ENCODE measurements around the gene UBR4. TPM values are rescaled to one million over a fixed set of nuclear protein-coding genes. Genes with fewer than 3 reads are reported as not detected.

The UBR4 gene
- polyA plus RNA-seq, 2 of the 4 experiments (the other 2 are of a cell fraction), result 55.8 to 74.3 TPM

DNA sequence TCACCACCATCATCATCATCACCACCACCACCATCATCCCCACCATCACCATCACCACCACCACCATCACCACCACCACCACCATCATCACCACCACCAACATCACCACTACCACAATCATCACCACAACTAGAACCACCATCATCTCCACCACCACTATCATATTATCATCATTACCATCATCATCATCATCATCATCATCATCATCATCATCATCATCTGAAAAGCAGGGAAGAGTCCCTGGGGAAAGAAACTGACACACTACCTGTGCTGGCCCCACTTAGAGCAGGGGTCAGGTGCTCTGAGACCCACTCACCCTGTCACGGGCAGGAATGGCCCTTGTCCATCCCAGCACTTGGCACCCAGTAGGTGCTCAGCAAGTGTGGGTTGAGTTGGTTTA lies 148.7 kb downstream of the UBR4 start:
- DNase-seq (ENCODE audit: low read depth in 1 of 2, low spot score in 1 of 2) (no peak), ATAC-seq (no peak), FAIRE-seq (no peak)
- WGBS (ENCODE audit: missing lambda C conversion rate), result 100% methylated on average over 1 of the region's 1 CpG
- Histone ChIP-seq H3K4me3 (no peak overlapping the region), H3K4me2 (no peak overlapping the region), H3K4me1 (peaks cover 8% of the 10 kb centered on the region), H3K9me3 (no peaks in the 10 kb centered on the region), H3K27ac (no peak overlapping the region)
- POLR2A ChIA-PET, result no interaction called here
- CTCF ChIA-PET, result no interaction called here
- TF ChIP-seq CBX2 (IDR thresholded peaks at IDR 0.05; ENCODE audit: borderline replicate concordance, low read depth) (no peak), SMC3 (IDR thresholded peaks at IDR 0.05) (no peak), HOXB5 (CRISPR knock-in tag; IDR thresholded peaks at IDR 0.05) (no peak), RAD21 (conservative IDR thresholded peaks at IDR 0.05 in 1 of 2, IDR thresholded peaks at IDR 0.05 in 1 of 2) (no peak), NR3C1 (IDR thresholded peaks at IDR 0.05) (no peak), ESRRA (IDR thresholded peaks at IDR 0.05; ENCODE audit: borderline replicate concordance, low read length) (no peak), EHMT2 (IDR thresholded peaks at IDR 0.05; ENCODE audit: low read depth) (no peak), CHD2 (IDR thresholded peaks at IDR 0.05; ENCODE audit: low read length, partially characterized antibody) (no peak), POLR2AphosphoS2 (conservative IDR thresholded peaks at IDR 0.05; ENCODE audit: low read length) (no peak), PHF8 (IDR thresholded peaks at IDR 0.05; ENCODE audit: borderline replicate concordance, low read depth) (no peak)
- TF ChIP-seq, protein P1, sequence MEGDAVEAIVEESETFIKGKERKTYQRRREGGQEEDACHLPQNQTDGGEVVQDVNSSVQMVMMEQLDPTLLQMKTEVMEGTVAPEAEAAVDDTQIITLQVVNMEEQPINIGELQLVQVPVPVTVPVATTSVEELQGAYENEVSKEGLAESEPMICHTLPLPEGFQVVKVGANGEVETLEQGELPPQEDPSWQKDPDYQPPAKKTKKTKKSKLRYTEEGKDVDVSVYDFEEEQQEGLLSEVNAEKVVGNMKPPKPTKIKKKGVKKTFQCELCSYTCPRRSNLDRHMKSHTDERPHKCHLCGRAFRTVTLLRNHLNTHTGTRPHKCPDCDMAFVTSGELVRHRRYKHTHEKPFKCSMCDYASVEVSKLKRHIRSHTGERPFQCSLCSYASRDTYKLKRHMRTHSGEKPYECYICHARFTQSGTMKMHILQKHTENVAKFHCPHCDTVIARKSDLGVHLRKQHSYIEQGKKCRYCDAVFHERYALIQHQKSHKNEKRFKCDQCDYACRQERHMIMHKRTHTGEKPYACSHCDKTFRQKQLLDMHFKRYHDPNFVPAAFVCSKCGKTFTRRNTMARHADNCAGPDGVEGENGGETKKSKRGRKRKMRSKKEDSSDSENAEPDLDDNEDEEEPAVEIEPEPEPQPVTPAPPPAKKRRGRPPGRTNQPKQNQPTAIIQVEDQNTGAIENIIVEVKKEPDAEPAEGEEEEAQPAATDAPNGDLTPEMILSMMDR (IDR thresholded peaks at IDR 0.05), result no peak
- TF ChIP-seq, protein P2, sequence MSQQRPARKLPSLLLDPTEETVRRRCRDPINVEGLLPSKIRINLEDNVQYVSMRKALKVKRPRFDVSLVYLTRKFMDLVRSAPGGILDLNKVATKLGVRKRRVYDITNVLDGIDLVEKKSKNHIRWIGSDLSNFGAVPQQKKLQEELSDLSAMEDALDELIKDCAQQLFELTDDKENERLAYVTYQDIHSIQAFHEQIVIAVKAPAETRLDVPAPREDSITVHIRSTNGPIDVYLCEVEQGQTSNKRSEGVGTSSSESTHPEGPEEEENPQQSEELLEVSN (IDR thresholded peaks at IDR 0.05; ENCODE audit: borderline replicate concordance, low read depth), result no peak
- TF ChIP-seq, protein P3, sequence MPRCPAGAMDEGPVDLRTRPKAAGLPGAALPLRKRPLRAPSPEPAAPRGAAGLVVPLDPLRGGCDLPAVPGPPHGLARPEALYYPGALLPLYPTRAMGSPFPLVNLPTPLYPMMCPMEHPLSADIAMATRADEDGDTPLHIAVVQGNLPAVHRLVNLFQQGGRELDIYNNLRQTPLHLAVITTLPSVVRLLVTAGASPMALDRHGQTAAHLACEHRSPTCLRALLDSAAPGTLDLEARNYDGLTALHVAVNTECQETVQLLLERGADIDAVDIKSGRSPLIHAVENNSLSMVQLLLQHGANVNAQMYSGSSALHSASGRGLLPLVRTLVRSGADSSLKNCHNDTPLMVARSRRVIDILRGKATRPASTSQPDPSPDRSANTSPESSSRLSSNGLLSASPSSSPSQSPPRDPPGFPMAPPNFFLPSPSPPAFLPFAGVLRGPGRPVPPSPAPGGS (IDR thresholded peaks at IDR 0.05), result no peak

DNA sequence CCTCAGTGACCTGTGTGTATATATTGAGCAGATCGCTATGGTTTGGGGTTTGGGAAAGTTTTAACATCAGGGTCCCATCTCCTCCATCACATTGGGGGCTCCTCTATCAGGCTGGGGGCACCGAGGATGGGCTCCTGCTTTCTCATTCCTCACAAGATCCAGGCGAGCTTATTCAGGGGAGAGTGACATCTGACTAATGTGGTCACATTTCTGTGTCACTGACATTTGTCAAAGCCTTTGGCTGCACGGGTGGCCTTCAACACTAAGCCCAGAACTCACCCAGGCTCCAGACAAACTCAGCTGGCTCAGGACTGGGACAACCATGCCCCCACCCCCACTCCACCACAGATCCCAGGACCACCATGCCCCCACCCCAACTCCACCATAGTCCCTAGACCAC lies 150.3 kb downstream of the UBR4 start:
- WGBS (ENCODE audit: missing lambda C conversion rate), result 54% methylated on average over 4 of the region's 4 CpGs
- ATAC-seq, result no peak
- CTCF ChIA-PET, result no interaction called here
- no peak for DNase-seq (ENCODE audit: low read depth in 1 of 2, low spot score in 1 of 2)
- peak overlapping the region in 1 of 2 experiments; percentile 28; a peak in 1 of 6 replicates for H3K27ac ChIP-seq
- TF ChIP-seq MAFK (IDR thresholded peaks at IDR 0.05; ENCODE audit: partially characterized antibody), result no peak
- TF ChIP-seq EHMT2 (IDR thresholded peaks at IDR 0.05; ENCODE audit: low read depth), result no peak
- TF ChIP-seq NR3C1 (IDR thresholded peaks at IDR 0.05), result no peak
- TF ChIP-seq KDM5A (IDR thresholded peaks at IDR 0.05), result no peak
- TF ChIP-seq FOSB (CRISPR knock-in tag; IDR thresholded peaks at IDR 0.05), result no peak
- TF ChIP-seq CBX2 (IDR thresholded peaks at IDR 0.05; ENCODE audit: borderline replicate concordance, low read depth), result no peak
- TF ChIP-seq SMC3 (IDR thresholded peaks at IDR 0.05), result no peak
- no peak for TF ChIP-seq MAZ (IDR thresholded peaks at IDR 0.05; ENCODE audit: borderline replicate concordance, low read depth, low read length)
- no peak for TF ChIP-seq BHLHE40 (IDR thresholded peaks at IDR 0.05; ENCODE audit: low read depth, low read length)
- no peak for TF ChIP-seq CHD4 (IDR thresholded peaks at IDR 0.05; ENCODE audit: borderline replicate concordance)
- H3K4me1 ChIP-seq, result no peaks in the 10 kb centered on the region
- no peak overlapping the region for H3K4me3 ChIP-seq
- H3K9me3 ChIP-seq, result no peaks in the 10 kb centered on the region
- FAIRE-seq, result no peak
- POLR2A ChIA-PET, result no interaction called here
- H3K4me2 ChIP-seq, result no peak overlapping the region

DNA sequence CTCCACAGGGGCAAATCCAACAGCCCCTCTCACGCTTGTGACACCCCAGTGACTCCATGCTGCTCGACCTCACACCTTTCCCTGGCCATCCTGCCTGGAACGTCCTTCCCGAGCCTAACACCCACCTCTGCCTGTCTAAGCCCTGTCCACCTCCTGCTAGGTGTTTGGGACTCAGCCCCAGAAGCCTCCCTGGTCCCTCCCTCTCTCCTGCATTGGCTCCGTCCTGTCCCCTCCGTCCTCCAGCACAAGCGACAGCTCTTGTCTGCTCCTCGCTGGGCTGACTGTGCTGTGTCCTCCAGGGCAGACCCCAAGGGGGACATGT lies 151.6 kb downstream of the UBR4 start:
- ChIA-PET CTCF (interaction anchor here (1.1 to 1.2 kb wide), 3 partner anchors 9 to 183 kb away, joined by 3 to 6 read pairs (median 3); no protein-coding TSS in a partner anchor), POLR2A (no interaction called here)
- ATAC-seq, result peak in 1 of 2 experiments; percentile 26; a peak in 2 of 6 replicates
- no peak overlapping the region for H3K4me2 ChIP-seq
- DNase-seq (ENCODE audit: low read depth in 1 of 2, low spot score in 1 of 2), result no peak
- TF ChIP-seq, protein P4, sequence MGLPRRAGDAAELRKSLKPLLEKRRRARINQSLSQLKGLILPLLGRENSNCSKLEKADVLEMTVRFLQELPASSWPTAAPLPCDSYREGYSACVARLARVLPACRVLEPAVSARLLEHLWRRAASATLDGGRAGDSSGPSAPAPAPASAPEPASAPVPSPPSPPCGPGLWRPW (IDR thresholded peaks at IDR 0.05), result no peak
- no peak for TF ChIP-seq POLR2AphosphoS2 (conservative IDR thresholded peaks at IDR 0.05; ENCODE audit: low read length)
- TF ChIP-seq ZSCAN20 (CRISPR knock-in tag; IDR thresholded peaks at IDR 0.05), result no peak
- TF ChIP-seq, protein P5, sequence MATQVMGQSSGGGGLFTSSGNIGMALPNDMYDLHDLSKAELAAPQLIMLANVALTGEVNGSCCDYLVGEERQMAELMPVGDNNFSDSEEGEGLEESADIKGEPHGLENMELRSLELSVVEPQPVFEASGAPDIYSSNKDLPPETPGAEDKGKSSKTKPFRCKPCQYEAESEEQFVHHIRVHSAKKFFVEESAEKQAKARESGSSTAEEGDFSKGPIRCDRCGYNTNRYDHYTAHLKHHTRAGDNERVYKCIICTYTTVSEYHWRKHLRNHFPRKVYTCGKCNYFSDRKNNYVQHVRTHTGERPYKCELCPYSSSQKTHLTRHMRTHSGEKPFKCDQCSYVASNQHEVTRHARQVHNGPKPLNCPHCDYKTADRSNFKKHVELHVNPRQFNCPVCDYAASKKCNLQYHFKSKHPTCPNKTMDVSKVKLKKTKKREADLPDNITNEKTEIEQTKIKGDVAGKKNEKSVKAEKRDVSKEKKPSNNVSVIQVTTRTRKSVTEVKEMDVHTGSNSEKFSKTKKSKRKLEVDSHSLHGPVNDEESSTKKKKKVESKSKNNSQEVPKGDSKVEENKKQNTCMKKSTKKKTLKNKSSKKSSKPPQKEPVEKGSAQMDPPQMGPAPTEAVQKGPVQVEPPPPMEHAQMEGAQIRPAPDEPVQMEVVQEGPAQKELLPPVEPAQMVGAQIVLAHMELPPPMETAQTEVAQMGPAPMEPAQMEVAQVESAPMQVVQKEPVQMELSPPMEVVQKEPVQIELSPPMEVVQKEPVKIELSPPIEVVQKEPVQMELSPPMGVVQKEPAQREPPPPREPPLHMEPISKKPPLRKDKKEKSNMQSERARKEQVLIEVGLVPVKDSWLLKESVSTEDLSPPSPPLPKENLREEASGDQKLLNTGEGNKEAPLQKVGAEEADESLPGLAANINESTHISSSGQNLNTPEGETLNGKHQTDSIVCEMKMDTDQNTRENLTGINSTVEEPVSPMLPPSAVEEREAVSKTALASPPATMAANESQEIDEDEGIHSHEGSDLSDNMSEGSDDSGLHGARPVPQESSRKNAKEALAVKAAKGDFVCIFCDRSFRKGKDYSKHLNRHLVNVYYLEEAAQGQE (IDR thresholded peaks at IDR 0.05), result no peak
- TF ChIP-seq, protein P6, sequence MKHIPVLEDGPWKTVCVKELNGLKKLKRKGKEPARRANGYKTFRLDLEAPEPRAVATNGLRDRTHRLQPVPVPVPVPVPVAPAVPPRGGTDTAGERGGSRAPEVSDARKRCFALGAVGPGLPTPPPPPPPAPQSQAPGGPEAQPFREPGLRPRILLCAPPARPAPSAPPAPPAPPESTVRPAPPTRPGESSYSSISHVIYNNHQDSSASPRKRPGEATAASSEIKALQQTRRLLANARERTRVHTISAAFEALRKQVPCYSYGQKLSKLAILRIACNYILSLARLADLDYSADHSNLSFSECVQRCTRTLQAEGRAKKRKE (CRISPR knock-in tag; IDR thresholded peaks at IDR 0.05; ENCODE audit: low read depth), result no peak
- no peak for TF ChIP-seq NR3C1 (IDR thresholded peaks at IDR 0.05)
- no peak for TF ChIP-seq SMC3 (IDR thresholded peaks at IDR 0.05)
- no peaks in the 10 kb centered on the region for H3K9me3 ChIP-seq
- no peak for FAIRE-seq
- H3K4me3 ChIP-seq, result no peak overlapping the region
- H3K27ac ChIP-seq, result peak overlapping the region in 1 of 2 experiments; percentile 52; a peak in 2 of 6 replicates
- peaks cover 3% of the 10 kb centered on the region; the same call in 1 of the 3 replicates for H3K4me1 ChIP-seq
- 78% methylated on average over 8 of the region's 8 CpGs for WGBS (ENCODE audit: missing lambda C conversion rate)
